HCT116 (cell line): ENCODE results near the gene OSER1. TPM values are rescaled to one million over a fixed set of nuclear protein-coding genes. Genes with fewer than 3 reads are reported as not detected.

Source experiments
- ATAC-seq: fragments of 200-7000 bp; cut with Tn5 transposase; 2 replicates; pipeline ENCODE4 v1.9.1; 2020; ENCODE audit warnings: mild to moderate bottlenecking, moderate library complexity
- BruUV-seq: library from RNA; stranded (reverse); fragments of 400-500 nt; replicated peaks from 2 replicates; lab custom pipeline; 2021; lab: Mats Ljungman, UMichigan
- CTCF ChIA-PET: fragments of 300-600 bp; sonication (Branson Sonifier 250); formaldehyde crosslinking; loops from one replicate; lab custom pipeline; 2021; ENCODE audit warnings: antibody characterized with exemption; lab: Charles Lee
- POLR2A ChIA-PET: fragments of 300-600, 350-600 bp; sonication (Branson Sonifier 250); formaldehyde crosslinking; loops from one replicate; lab custom pipeline; 2021; ENCODE audit warnings: antibody characterized with exemption; lab: Charles Lee
- RAD21 ChIA-PET, 2 experiments: fragments of 300-600 bp; sonication (Branson Sonifier 250); formaldehyde crosslinking; loops; one replicate each; lab custom pipeline; 2023; ENCODE audit warnings: low total read pairs in 2 of 2; ENCODE audit not compliant: uncharacterized antibody in 2 of 2, unreplicated experiment in 2 of 2, low non-redundant PET in 1 of 2; lab: Charles Lee
- DNase-seq: peaks from one replicate; pipeline ENCODE4 v3.0.0-alpha.2; 2010; ENCODE audit warnings: low read depth, low spot score
- H2AFZ ChIP-seq: fragments of 200-600 bp; shearing (Covaris generic), sonication (generic); 2 replicates; pipeline ENCODE4 v1.6.1; 2017; ENCODE audit warnings: low read depth, mixed run types, mixed read lengths, antibody characterized with exemption, low read length; ENCODE audit not compliant: poor library complexity, severe bottlenecking
- H3K27ac ChIP-seq: 2 replicates; pipeline ENCODE4 v1.5.1; 2012; ENCODE audit warnings: low read depth, low read length
- H3K27me3 ChIP-seq: fragments of 200-600 bp; sonication (generic); 2 replicates; pipeline ENCODE4 v1.6.1; 2016; ENCODE audit warnings: mixed run types, low read length, mixed read lengths; ENCODE audit not compliant: insufficient read depth
- H3K36me3 ChIP-seq, 2 experiments: fragments of 200-500 bp in 1 of 2; fragments of 200-600 bp in 1 of 2; sonication (Bioruptor generic) in 1 of 2; sonication (generic) in 1 of 2; 2 replicates each; pipeline versions ENCODE4 v1.5.1 to v1.6.1; 2014 to 2016; ENCODE audit warnings: low read length in 2 of 2, inconsistent platforms in 1 of 2, mixed read lengths in 1 of 2, mixed run types in 1 of 2; ENCODE audit not compliant: insufficient read depth in 2 of 2, control insufficient read depth in 1 of 2
- H3K4me1 ChIP-seq, 2 experiments: fragments of 200-600 bp in 1 of 2; sonication (generic) in 1 of 2; 2 replicates each; pipeline versions ENCODE4 v1.5.1 to v1.6.1; 2012 to 2017; ENCODE audit warnings: low read length in 2 of 2, inconsistent platforms in 1 of 2, mild to moderate bottlenecking in 1 of 2, mixed read lengths in 1 of 2, mixed run types in 1 of 2, moderate library complexity in 1 of 2; ENCODE audit not compliant: insufficient read depth in 2 of 2, control insufficient read depth in 1 of 2
- H3K4me2 ChIP-seq: fragments of 200-600 bp; sonication (generic); 2 replicates; pipeline ENCODE4 v1.6.1; 2017; ENCODE audit warnings: mixed run types, low read length, mixed read lengths
- H3K4me3 ChIP-seq, 2 experiments: fragments of 200-600 bp in 1 of 2; sonication (generic) in 1 of 2; replicated peaks in 1 of 2; 2 replicates each; pipeline ENCODE4 v1.5.1; 2011 to 2016; ENCODE audit warnings: low read length in 2 of 2, control low read depth in 1 of 2, low read depth in 1 of 2, mild to moderate bottlenecking in 1 of 2, mixed read lengths in 1 of 2, mixed run types in 1 of 2
- H3K79me2 ChIP-seq: fragments of 200-600 bp; sonication (generic); 2 replicates; pipeline ENCODE4 v1.6.1; 2017; ENCODE audit warnings: mild to moderate bottlenecking, mixed run types, low read length, moderate library complexity, mixed read lengths; ENCODE audit not compliant: insufficient read depth
- H3K9ac ChIP-seq: fragments of 200-600 bp; sonication (generic); 2 replicates; pipeline ENCODE4 v1.6.1; 2016; ENCODE audit warnings: low read length, mixed read lengths
- H3K9me2 ChIP-seq: fragments of 200-600 bp; sonication (generic), shearing (Covaris generic); 2 replicates; pipeline ENCODE4 v1.6.1; 2017; ENCODE audit warnings: mixed run types, mild to moderate bottlenecking, moderate library complexity; ENCODE audit not compliant: insufficient read depth
- H3K9me3 ChIP-seq, 2 experiments: fragments of 200-500 bp in 1 of 2; fragments of 200-600 bp in 1 of 2; sonication (Bioruptor generic) in 1 of 2; sonication (generic) in 1 of 2; 2 replicates each; pipeline ENCODE4 v1.6.1; 2014 to 2017; ENCODE audit warnings: low read length in 2 of 2, mixed read lengths in 2 of 2, inconsistent platforms in 1 of 2, low read depth in 1 of 2, mild to moderate bottlenecking in 1 of 2, mixed run types in 1 of 2, moderate library complexity in 1 of 2; ENCODE audit not compliant: control insufficient read depth in 1 of 2, insufficient read depth in 1 of 2
- H4K20me1 ChIP-seq: fragments of 200-600 bp; sonication (generic), shearing (Covaris generic); 2 replicates; pipeline ENCODE4 v1.6.1; 2017; ENCODE audit warnings: mixed run types, mild to moderate bottlenecking, moderate library complexity; ENCODE audit not compliant: insufficient read depth
- CBX3 ChIP-seq: IDR thresholded peaks from 2 replicates; pipeline ENCODE4 v1.6.1; 2012; ENCODE audit warnings: low read depth
- EGR1 ChIP-seq: IDR thresholded peaks from 2 replicates; pipeline ENCODE4 v1.6.1; 2012; ENCODE audit warnings: low read depth
- ELF1 ChIP-seq: IDR thresholded peaks from 2 replicates; pipeline ENCODE4 v1.6.1; 2012; ENCODE audit warnings: low read depth, borderline replicate concordance
- EZH2 ChIP-seq: fragments of 200-600 bp; sonication (generic); IDR thresholded peaks from 2 replicates; pipeline ENCODE4 v1.6.1; 2017; ENCODE audit warnings: antibody characterized with exemption, mixed run types
- EZH2phosphoT487 ChIP-seq: fragments of 200-600 bp; IDR thresholded peaks from 2 replicates; pipeline ENCODE4 v1.6.1; 2018; ENCODE audit warnings: antibody characterized with exemption, borderline replicate concordance
- JUND ChIP-seq: IDR thresholded peaks from 2 replicates; pipeline ENCODE4 v1.6.1; 2012
- POLR2AphosphoS5 ChIP-seq: IDR thresholded peaks from 2 replicates; pipeline ENCODE4 v1.6.1; 2011; ENCODE audit warnings: mild to moderate bottlenecking, low read depth, low read length, moderate library complexity
- SIN3A ChIP-seq: IDR thresholded peaks from 2 replicates; pipeline ENCODE4 v1.6.1; 2012; ENCODE audit warnings: low read depth
- SP1 ChIP-seq: IDR thresholded peaks from 2 replicates; pipeline ENCODE4 v1.6.1; 2012; ENCODE audit warnings: low read depth
- SRF ChIP-seq: IDR thresholded peaks from 2 replicates; pipeline ENCODE4 v1.6.1; 2012; ENCODE audit warnings: low read depth
- YY1 ChIP-seq: IDR thresholded peaks from 2 replicates; pipeline ENCODE4 v1.6.1; 2011; ENCODE audit warnings: low read length, low read depth, moderate library complexity, mild to moderate bottlenecking; ENCODE audit not compliant: insufficient replicate concordance; ENCODE audit errors: extremely low read depth
- intact Hi-C: fragments of 100-400 bp; cut with micrococcal nuclease; formaldehyde crosslinking; loops from 2 replicates; pipeline ENCODE4 v1.10.0; 2022
- total RNA-seq: library from RNA; stranded (reverse); gene quantifications from one replicate; pipeline ENCODE4 v1.2.1, GENCODE V29; 2021; ENCODE audit not compliant: unreplicated experiment
- TF ChIP-seq, protein P1 (sequence below), 3 experiments: fragments of 200-600 bp in 1 of 3; sonication (generic) in 1 of 3; IDR thresholded peaks in 2 of 3; conservative IDR thresholded peaks in 1 of 3; 2 replicates each; pipeline ENCODE4 v1.5.1; 2012 to 2017; ENCODE audit warnings: low read depth in 2 of 3, low read length in 2 of 3, antibody characterized with exemption in 1 of 3, borderline replicate concordance in 1 of 3, control low read depth in 1 of 3, mild to moderate bottlenecking in 1 of 3, mixed read lengths in 1 of 3, mixed run types in 1 of 3, moderate library complexity in 1 of 3; ENCODE audit not compliant: insufficient read depth in 1 of 3
- TF ChIP-seq, protein P2 (sequence below): IDR thresholded peaks from 2 replicates; pipeline ENCODE4 v1.6.1; 2012; ENCODE audit warnings: low read depth
- TF ChIP-seq, protein P3 (sequence below): IDR thresholded peaks from 2 replicates; pipeline ENCODE4 v1.6.1; 2012

Gene OSER1
- total RNA-seq, 1 experiment from 2014 or later: 28.4 TPM

DNA sequence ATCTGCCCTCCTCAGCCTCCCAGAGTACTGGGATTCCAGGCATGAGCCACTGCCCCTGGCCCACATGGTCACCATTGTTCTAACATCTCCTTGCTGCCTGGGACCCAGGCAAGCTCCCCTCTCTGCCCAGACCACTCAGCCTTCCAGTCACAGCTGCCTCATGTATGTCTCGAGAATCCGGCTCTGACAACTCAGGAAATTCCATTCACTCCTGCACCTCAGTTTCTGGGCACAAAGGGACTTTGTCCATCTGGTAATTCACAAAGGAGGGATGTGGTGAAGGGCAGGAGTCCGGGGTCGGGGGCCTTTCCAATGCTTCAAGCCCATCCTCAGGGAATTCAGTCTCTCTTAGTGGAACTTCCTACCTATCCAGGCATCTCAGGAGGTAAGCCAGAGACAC, 64.3 kb downstream of the OSER1 start:
- no peak overlapping the region for H3K4me2 ChIP-seq
- no peak overlapping the region for H2AFZ ChIP-seq
- ChIA-PET RAD21 (no interaction called here), CTCF (no interaction called here), POLR2A (no interaction called here)
- H3K27ac ChIP-seq: no peak overlapping the region
- peaks cover 6 to 8% of the 10 kb centered on the region in 2 experiments; a peak in 3 of 4 replicates for H3K4me1 ChIP-seq
- no peaks in the 10 kb centered on the region for H3K9me2 ChIP-seq
- no peaks in the 10 kb centered on the region for H4K20me1 ChIP-seq
- no peaks in the 10 kb centered on the region for H3K79me2 ChIP-seq
- no peak for DNase-seq
- H3K9me3 ChIP-seq: no peaks in the 10 kb centered on the region
- H3K36me3 ChIP-seq: no peaks in the 10 kb centered on the region
- H3K27me3 ChIP-seq: no peaks in the 10 kb centered on the region
- H3K4me3 ChIP-seq: no peak overlapping the region
- BruUV-seq: no TSS peak
- TF ChIP-seq SP1 (no peak), POLR2AphosphoS5 (no peak), YY1 (no peak), SRF (no peak), JUND (no peak), EGR1 (no peak), ELF1 (no peak), CBX3 (no peak), EZH2 (no peak), SIN3A (no peak), EZH2phosphoT487 (no peak)
- TF ChIP-seq, protein P1, sequence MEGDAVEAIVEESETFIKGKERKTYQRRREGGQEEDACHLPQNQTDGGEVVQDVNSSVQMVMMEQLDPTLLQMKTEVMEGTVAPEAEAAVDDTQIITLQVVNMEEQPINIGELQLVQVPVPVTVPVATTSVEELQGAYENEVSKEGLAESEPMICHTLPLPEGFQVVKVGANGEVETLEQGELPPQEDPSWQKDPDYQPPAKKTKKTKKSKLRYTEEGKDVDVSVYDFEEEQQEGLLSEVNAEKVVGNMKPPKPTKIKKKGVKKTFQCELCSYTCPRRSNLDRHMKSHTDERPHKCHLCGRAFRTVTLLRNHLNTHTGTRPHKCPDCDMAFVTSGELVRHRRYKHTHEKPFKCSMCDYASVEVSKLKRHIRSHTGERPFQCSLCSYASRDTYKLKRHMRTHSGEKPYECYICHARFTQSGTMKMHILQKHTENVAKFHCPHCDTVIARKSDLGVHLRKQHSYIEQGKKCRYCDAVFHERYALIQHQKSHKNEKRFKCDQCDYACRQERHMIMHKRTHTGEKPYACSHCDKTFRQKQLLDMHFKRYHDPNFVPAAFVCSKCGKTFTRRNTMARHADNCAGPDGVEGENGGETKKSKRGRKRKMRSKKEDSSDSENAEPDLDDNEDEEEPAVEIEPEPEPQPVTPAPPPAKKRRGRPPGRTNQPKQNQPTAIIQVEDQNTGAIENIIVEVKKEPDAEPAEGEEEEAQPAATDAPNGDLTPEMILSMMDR (IDR thresholded peaks at IDR 0.05 in 2 of 3, conservative IDR thresholded peaks at IDR 0.05 in 1 of 3; ENCODE audit: borderline replicate concordance in 1 of 3, insufficient read depth in 1 of 3, low read depth in 2 of 3, low read length in 2 of 3): no peak
- TF ChIP-seq, protein P2, sequence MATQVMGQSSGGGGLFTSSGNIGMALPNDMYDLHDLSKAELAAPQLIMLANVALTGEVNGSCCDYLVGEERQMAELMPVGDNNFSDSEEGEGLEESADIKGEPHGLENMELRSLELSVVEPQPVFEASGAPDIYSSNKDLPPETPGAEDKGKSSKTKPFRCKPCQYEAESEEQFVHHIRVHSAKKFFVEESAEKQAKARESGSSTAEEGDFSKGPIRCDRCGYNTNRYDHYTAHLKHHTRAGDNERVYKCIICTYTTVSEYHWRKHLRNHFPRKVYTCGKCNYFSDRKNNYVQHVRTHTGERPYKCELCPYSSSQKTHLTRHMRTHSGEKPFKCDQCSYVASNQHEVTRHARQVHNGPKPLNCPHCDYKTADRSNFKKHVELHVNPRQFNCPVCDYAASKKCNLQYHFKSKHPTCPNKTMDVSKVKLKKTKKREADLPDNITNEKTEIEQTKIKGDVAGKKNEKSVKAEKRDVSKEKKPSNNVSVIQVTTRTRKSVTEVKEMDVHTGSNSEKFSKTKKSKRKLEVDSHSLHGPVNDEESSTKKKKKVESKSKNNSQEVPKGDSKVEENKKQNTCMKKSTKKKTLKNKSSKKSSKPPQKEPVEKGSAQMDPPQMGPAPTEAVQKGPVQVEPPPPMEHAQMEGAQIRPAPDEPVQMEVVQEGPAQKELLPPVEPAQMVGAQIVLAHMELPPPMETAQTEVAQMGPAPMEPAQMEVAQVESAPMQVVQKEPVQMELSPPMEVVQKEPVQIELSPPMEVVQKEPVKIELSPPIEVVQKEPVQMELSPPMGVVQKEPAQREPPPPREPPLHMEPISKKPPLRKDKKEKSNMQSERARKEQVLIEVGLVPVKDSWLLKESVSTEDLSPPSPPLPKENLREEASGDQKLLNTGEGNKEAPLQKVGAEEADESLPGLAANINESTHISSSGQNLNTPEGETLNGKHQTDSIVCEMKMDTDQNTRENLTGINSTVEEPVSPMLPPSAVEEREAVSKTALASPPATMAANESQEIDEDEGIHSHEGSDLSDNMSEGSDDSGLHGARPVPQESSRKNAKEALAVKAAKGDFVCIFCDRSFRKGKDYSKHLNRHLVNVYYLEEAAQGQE: no peak
- TF ChIP-seq, protein P3, sequence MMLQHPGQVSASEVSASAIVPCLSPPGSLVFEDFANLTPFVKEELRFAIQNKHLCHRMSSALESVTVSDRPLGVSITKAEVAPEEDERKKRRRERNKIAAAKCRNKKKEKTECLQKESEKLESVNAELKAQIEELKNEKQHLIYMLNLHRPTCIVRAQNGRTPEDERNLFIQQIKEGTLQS: no peak
- TF ChIP-seq, all 23 proteins: peak for 0
- no peak overlapping the region for H3K9ac ChIP-seq
- ATAC-seq: no peak
- intact Hi-C loops: no loop called here

Other genes with a start within 250 kb of the OSER1 start
- 0.17 TPM for gene JPH2, start 23.6 kb downstream of the OSER1 start, total RNA-seq
- gene GDAP1L1, start 36.5 kb upstream of the OSER1 start, total RNA-seq: not detected
- 5.2 TPM for gene FITM2, start 100.4 kb upstream of the OSER1 start, total RNA-seq
- gene R3HDML, start 126.3 kb upstream of the OSER1 start, total RNA-seq: not detected
- gene HNF4A, start 144.9 kb upstream of the OSER1 start, total RNA-seq: 7.4 TPM